Endothelial cell of umbilical vein (primary cell): Measurements from ENCODE around the gene SUFU. TPM values are rescaled to one million over a fixed set of nuclear protein-coding genes. Genes with fewer than 3 reads are reported as not detected.

Experiments used
- BruUV-seq: library from RNA; stranded (reverse); fragments of 400-500 nt; replicated peaks from 2 replicates; lab custom pipeline; 2021; lab: Mats Ljungman, UMichigan
- CTCF ChIA-PET: fragments of 300-600, 350-600 bp; sonication (Branson Sonifier 250); formaldehyde crosslinking; loops from one replicate; lab custom pipeline; 2021; ENCODE audit warnings: antibody characterized with exemption, inconsistent platforms; lab: Charles Lee
- POLR2A ChIA-PET: fragments of 300-600, 350-600 bp; sonication (Branson Sonifier 250); formaldehyde crosslinking; loops from one replicate; lab custom pipeline; 2021; ENCODE audit warnings: antibody characterized with exemption, inconsistent platforms; lab: Charles Lee
- DNase-seq: peaks from one replicate; pipeline ENCODE4 v3.0.0-alpha.2; 2011; ENCODE audit warnings: low read depth, low spot score
- FAIRE-seq: peaks from 2 replicates; lab custom pipeline; 2011; peaks lifted over from hg19 to GRCh38; lab: Jason Lieb, UNC
- H2AFZ ChIP-seq: 2 replicates; pipeline ENCODE4 v1.6.0; 2012; ENCODE audit warnings: low read depth, low read length, control low read depth, inconsistent platforms
- H3K27ac ChIP-seq: 2 replicates; pipeline ENCODE4 v1.5.1; 2011; ENCODE audit warnings: low read depth, mild to moderate bottlenecking, control low read depth, low read length, moderate library complexity; ENCODE audit not compliant: insufficient read depth
- H3K27me3 ChIP-seq, 2 experiments: 2 replicates each; pipeline versions ENCODE4 v1.6.0 to v1.6.1; 2011; ENCODE audit warnings: low read length in 2 of 2, mixed read lengths in 1 of 2; ENCODE audit not compliant: control insufficient read depth in 2 of 2, insufficient read depth in 2 of 2
- H3K36me3 ChIP-seq, 2 experiments: 2 replicates in 1 of 2; 3 replicates in 1 of 2; pipeline ENCODE4 v1.5.1; 2011; ENCODE audit warnings: low read length in 2 of 2, mild to moderate bottlenecking in 1 of 2, moderate library complexity in 1 of 2; ENCODE audit not compliant: control insufficient read depth in 2 of 2, insufficient read depth in 2 of 2; ENCODE audit errors: extremely low read depth in 1 of 2
- H3K4me1 ChIP-seq: 3 replicates; pipeline ENCODE4 v1.5.1; 2011; ENCODE audit warnings: mild to moderate bottlenecking, low read length; ENCODE audit not compliant: control insufficient read depth, insufficient read depth; ENCODE audit errors: extremely low read depth
- H3K4me2 ChIP-seq: 2 replicates; pipeline ENCODE4 v1.6.1; 2011; ENCODE audit warnings: low read length, control low read depth, mixed read lengths; ENCODE audit not compliant: insufficient read depth
- H3K4me3 ChIP-seq, 3 experiments: fragments of 200-600 bp in 1 of 3; sonication (generic), shearing (Covaris generic) in 1 of 3; replicated peaks in 1 of 3; 2 replicates each; pipeline ENCODE4 v1.5.1; 2011 to 2016; ENCODE audit warnings: control low read depth in 3 of 3, low read length in 3 of 3, mild to moderate bottlenecking in 2 of 3, inconsistent platforms in 1 of 3, low read depth in 1 of 3, moderate library complexity in 1 of 3; ENCODE audit not compliant: insufficient read depth in 1 of 3
- H3K79me2 ChIP-seq: 2 replicates; pipeline ENCODE4 v1.6.0; 2012; ENCODE audit warnings: low read length, inconsistent platforms; ENCODE audit not compliant: control insufficient read depth, insufficient read depth
- H3K9ac ChIP-seq: replicated peaks from 2 replicates; pipeline ENCODE3; 2011; ENCODE audit warnings: low read length, control low read depth; ENCODE audit not compliant: insufficient read depth; ENCODE audit errors: extremely low read depth
- H3K9me1 ChIP-seq: replicated peaks from 3 replicates; pipeline ENCODE4 v1.6.0; 2011; ENCODE audit warnings: mild to moderate bottlenecking, low read length; ENCODE audit not compliant: control insufficient read depth, insufficient read depth; ENCODE audit errors: extremely low read depth
- H3K9me3 ChIP-seq: replicated peaks from 2 replicates; pipeline ENCODE4 v1.5.1; 2012; ENCODE audit warnings: low read length, inconsistent platforms; ENCODE audit not compliant: control insufficient read depth, insufficient read depth
- H4K20me1 ChIP-seq: replicated peaks from 2 replicates; pipeline ENCODE3; 2011; ENCODE audit warnings: mild to moderate bottlenecking, low read length; ENCODE audit not compliant: control insufficient read depth, insufficient read depth; ENCODE audit errors: extremely low read depth
- CTCF ChIP-seq, 2 donors: IDR thresholded peaks; 1 replicate in 1 of 2; 2 replicates in 1 of 2; pipeline ENCODE4 v1.5.1; 2011; ENCODE audit warnings: low read length in 2 of 2, mild to moderate bottlenecking in 2 of 2, moderate library complexity in 2 of 2, control low read depth in 1 of 2, inconsistent platforms in 1 of 2, low read depth in 1 of 2; ENCODE audit not compliant: insufficient read depth in 1 of 2; ENCODE audit errors: extremely low read depth in 1 of 2
- EZH2 ChIP-seq: IDR thresholded peaks from 2 replicates; pipeline ENCODE4 v1.6.1; 2012; ENCODE audit warnings: borderline replicate concordance, low read depth, mild to moderate bottlenecking, moderate library complexity, low read length, inconsistent platforms; ENCODE audit not compliant: severe bottlenecking
- FOS ChIP-seq: IDR thresholded peaks from 2 replicates; pipeline ENCODE4 v1.6.1; 2011; ENCODE audit warnings: mild to moderate bottlenecking, low read length, moderate library complexity, borderline replicate concordance; ENCODE audit not compliant: insufficient read depth
- GATA2 ChIP-seq: IDR thresholded peaks from 2 replicates; pipeline ENCODE4 v1.7.0; 2011; ENCODE audit warnings: low read depth, mild to moderate bottlenecking, moderate library complexity, mixed read lengths, low read length; ENCODE audit not compliant: insufficient read length, insufficient read depth
- JUN ChIP-seq: IDR thresholded peaks from 2 replicates; pipeline ENCODE4 v1.6.1; 2011; ENCODE audit warnings: borderline replicate concordance, low read depth; ENCODE audit not compliant: insufficient read length, insufficient read depth
- MYC ChIP-seq: IDR thresholded peaks from one replicate; pipeline ENCODE4 v1.6.1; 2011; ENCODE audit warnings: mild to moderate bottlenecking, low read depth, low read length
- POLR2A ChIP-seq: IDR thresholded peaks from 2 replicates; pipeline ENCODE4 v1.6.1; 2012; ENCODE audit warnings: low read depth, mild to moderate bottlenecking, control low read depth, low read length
- POLR2AphosphoS5 ChIP-seq: IDR thresholded peaks from 2 replicates; pipeline ENCODE4 v1.6.1; 2012; ENCODE audit warnings: low read depth, mild to moderate bottlenecking, control low read depth, low read length, moderate library complexity; ENCODE audit not compliant: insufficient read depth
- dilution Hi-C: fragments of 300-500 bp; cut with MboI; formaldehyde crosslinking; loops from one replicate; pipeline ENCODE4 v1.15.0; 2019; ENCODE audit warnings: low sequenced_read_pairs; ENCODE audit not compliant: extremely low pct_ligation_motif_present
- intact Hi-C: fragments of 100-400 bp; cut with micrococcal nuclease; formaldehyde crosslinking; loops from one replicate; pipeline ENCODE4 v1.10.0; 2022
- polyA plus RNA-seq, 4 experiments: library from polyadenylated mRNA; depleted of rRNA in 3 of 4; stranded (reverse) in 3 of 4; unstranded in 1 of 4; fragments of >200 nt; gene quantifications; 2 replicates each; pipeline versions ENCODE4 v1.2.1 to v1.2.3, GENCODE V29; 2011 to 2012; ENCODE audit warnings: missing spikeins in 1 of 4
- total RNA-seq: library from RNA; stranded (reverse); gene quantifications from 2 replicates; pipeline ENCODE4 v1.2.3, GENCODE V29; 2021
- TF ChIP-seq, protein P1 (sequence below): IDR thresholded peaks from 2 replicates; pipeline ENCODE4 v1.6.1; 2011; ENCODE audit not compliant: insufficient read depth, insufficient read length

The SUFU gene
- total and polyA plus RNA-seq, 2 donors (not counting 3 experiments of a cell fraction or from before 2014, with no cell fraction given) = 10.1 to 16.3 TPM

- DNase-seq = no peak
- BruUV-seq = no TSS peak
- no peaks in the 10 kb centered on the region for H3K9me3 ChIP-seq
- H4K20me1 ChIP-seq = no peaks in the 10 kb centered on the region
- dilution Hi-C loops = no loop called here
- no peak overlapping the region for H2AFZ ChIP-seq
- ChIA-PET POLR2A (no interaction called here), CTCF (interaction anchor here (0.5 to 2.4 kb wide), 3 partner anchors 17 to 23 kb away, joined by 3 to 11 read pairs (median 3); no protein-coding TSS in a partner anchor)
- H3K27me3 ChIP-seq = no peaks in the 10 kb centered on the region
- intact Hi-C loops = no loop called here
- no peaks in the 10 kb centered on the region for H3K79me2 ChIP-seq
- no peaks in the 10 kb centered on the region for H3K36me3 ChIP-seq
- FAIRE-seq = no peak
- no peaks in the 10 kb centered on the region for H3K9me1 ChIP-seq
- H3K27ac ChIP-seq = no peak overlapping the region
- H3K4me2 ChIP-seq = no peak overlapping the region
- H3K4me1 ChIP-seq = no peaks in the 10 kb centered on the region
- no peak overlapping the region for H3K9ac ChIP-seq
- TF ChIP-seq, protein P1, sequence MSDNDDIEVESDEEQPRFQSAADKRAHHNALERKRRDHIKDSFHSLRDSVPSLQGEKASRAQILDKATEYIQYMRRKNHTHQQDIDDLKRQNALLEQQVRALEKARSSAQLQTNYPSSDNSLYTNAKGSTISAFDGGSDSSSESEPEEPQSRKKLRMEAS = no peak
- no peak for TF ChIP-seq JUN
- no peak for TF ChIP-seq FOS
- TF ChIP-seq MYC = no peak
- no peak for TF ChIP-seq EZH2
- TF ChIP-seq CTCF (IDR thresholded peaks at IDR 0.05; ENCODE audit: extremely low read depth in 1 of 2, insufficient read depth in 1 of 2, low read depth in 1 of 2, low read length in 2 of 2) = no peak
- TF ChIP-seq POLR2AphosphoS5 = no peak
- no peak for TF ChIP-seq POLR2A
- TF ChIP-seq GATA2 = no peak
- H3K4me3 ChIP-seq = no peak overlapping the region
Observed at GRCh38 chr10:102564209-102564834, 60.5 kb downstream of the SUFU start.
